Adrenal gland (tissue), 5 donors: Measurements from ENCODE around the gene RHOT1.

Experiments
- POLR2A ChIP-seq, 2 donors: fragments of 450-650 bp; IDR thresholded peaks; one replicate each; pipeline ENCODE4 v1.6.1; 2017; ENCODE audit warnings: antibody characterized with exemption in 2 of 2, mild to moderate bottlenecking in 2 of 2, moderate library complexity in 1 of 2
- TF ChIP-seq, protein P1 (sequence below), 6 experiments: fragments of 450-650 bp in 4 of 6; fragments of 200-600 bp in 2 of 6; sonication (generic) in 1 of 6; IDR thresholded peaks; 1 replicate in 5 of 6; 2 replicates in 1 of 6; pipeline versions ENCODE4 v1.5.1 to v1.8.0; 2016 to 2021; ENCODE audit warnings: antibody characterized with exemption in 6 of 6, mild to moderate bottlenecking in 2 of 6, moderate library complexity in 1 of 6
- donor health status: DM: no; HTN: no; CAD: no.

GRCh38 chr17:32136856-32137255 lies 5.4 kb upstream of the RHOT1 start:
- TF ChIP-seq, protein P1, sequence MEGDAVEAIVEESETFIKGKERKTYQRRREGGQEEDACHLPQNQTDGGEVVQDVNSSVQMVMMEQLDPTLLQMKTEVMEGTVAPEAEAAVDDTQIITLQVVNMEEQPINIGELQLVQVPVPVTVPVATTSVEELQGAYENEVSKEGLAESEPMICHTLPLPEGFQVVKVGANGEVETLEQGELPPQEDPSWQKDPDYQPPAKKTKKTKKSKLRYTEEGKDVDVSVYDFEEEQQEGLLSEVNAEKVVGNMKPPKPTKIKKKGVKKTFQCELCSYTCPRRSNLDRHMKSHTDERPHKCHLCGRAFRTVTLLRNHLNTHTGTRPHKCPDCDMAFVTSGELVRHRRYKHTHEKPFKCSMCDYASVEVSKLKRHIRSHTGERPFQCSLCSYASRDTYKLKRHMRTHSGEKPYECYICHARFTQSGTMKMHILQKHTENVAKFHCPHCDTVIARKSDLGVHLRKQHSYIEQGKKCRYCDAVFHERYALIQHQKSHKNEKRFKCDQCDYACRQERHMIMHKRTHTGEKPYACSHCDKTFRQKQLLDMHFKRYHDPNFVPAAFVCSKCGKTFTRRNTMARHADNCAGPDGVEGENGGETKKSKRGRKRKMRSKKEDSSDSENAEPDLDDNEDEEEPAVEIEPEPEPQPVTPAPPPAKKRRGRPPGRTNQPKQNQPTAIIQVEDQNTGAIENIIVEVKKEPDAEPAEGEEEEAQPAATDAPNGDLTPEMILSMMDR (IDR thresholded peaks at IDR 0.05), result no peak
- TF ChIP-seq POLR2A (IDR thresholded peaks at IDR 0.05), result no peak
